Measurements from ENCODE around the gene STARD3. TPM values are rescaled to one million over a fixed set of nuclear protein-coding genes. Genes with fewer than 3 reads are reported as not detected.

The STARD3 gene
- total and polyA plus RNA-seq, 2 of the 13 experiments (the other 11 are each of a cell fraction or from before 2014, with no cell fraction given): 34.6 to 100 TPM

GRCh38 chr17:39621523-39622379 is 15.2 kb upstream of the STARD3 start (continued):
- TF ChIP-seq ZNF503 (CRISPR knock-in tag; IDR thresholded peaks at IDR 0.05) (peak; percentile 54; the same call in 1 of the 2 replicates), KLF13 (CRISPR knock-in tag; IDR thresholded peaks at IDR 0.05) (no peak), ZNF484 (CRISPR knock-in tag; IDR thresholded peaks at IDR 0.05; ENCODE audit: borderline replicate concordance, low read depth) (no peak), DR1 (CRISPR knock-in tag; IDR thresholded peaks at IDR 0.05) (no peak), ETV6 (CRISPR knock-in tag; conservative IDR thresholded peaks at IDR 0.05) (0 out of 2 replicates have a peak, but pooled peaks have one; percentile 55), ZNF839 (CRISPR knock-in tag; IDR thresholded peaks at IDR 0.05; ENCODE audit: borderline replicate concordance) (no peak), ZNF430 (CRISPR knock-in tag; IDR thresholded peaks at IDR 0.05) (no peak), ZNF678 (CRISPR knock-in tag; IDR thresholded peaks at IDR 0.05) (peak; percentile 68; the same call in 1 of the 2 replicates), ARID2 (CRISPR knock-in tag; IDR thresholded peaks at IDR 0.05; ENCODE audit: borderline replicate concordance) (no peak), THAP11 (CRISPR knock-in tag; IDR thresholded peaks at IDR 0.05) (peak; percentile 79), SPEN (CRISPR knock-in tag; IDR thresholded peaks at IDR 0.05; ENCODE audit: low read depth) (no peak), MIER2 (CRISPR knock-in tag; IDR thresholded peaks at IDR 0.05) (peak; percentile 89), ZNF570 (CRISPR knock-in tag; IDR thresholded peaks at IDR 0.05; ENCODE audit: borderline replicate concordance) (no peak), NCOA2 (CRISPR knock-in tag; IDR thresholded peaks at IDR 0.05) (0 out of 2 replicates have a peak, but pooled peaks have one; percentile 56), HOXA9 (CRISPR knock-in tag; IDR thresholded peaks at IDR 0.05; ENCODE audit: borderline replicate concordance) (no peak), ZSCAN12 (CRISPR knock-in tag; IDR thresholded peaks at IDR 0.05) (0 out of 2 replicates have a peak, but pooled peaks have one; percentile 10), CAMTA2 (CRISPR knock-in tag; IDR thresholded peaks at IDR 0.05; ENCODE audit: borderline replicate concordance) (no peak)
- TF ChIP-seq, protein P1, sequence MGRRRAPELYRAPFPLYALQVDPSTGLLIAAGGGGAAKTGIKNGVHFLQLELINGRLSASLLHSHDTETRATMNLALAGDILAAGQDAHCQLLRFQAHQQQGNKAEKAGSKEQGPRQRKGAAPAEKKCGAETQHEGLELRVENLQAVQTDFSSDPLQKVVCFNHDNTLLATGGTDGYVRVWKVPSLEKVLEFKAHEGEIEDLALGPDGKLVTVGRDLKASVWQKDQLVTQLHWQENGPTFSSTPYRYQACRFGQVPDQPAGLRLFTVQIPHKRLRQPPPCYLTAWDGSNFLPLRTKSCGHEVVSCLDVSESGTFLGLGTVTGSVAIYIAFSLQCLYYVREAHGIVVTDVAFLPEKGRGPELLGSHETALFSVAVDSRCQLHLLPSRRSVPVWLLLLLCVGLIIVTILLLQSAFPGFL (CRISPR knock-in tag; IDR thresholded peaks at IDR 0.05): no peak
- TF ChIP-seq, protein P2, sequence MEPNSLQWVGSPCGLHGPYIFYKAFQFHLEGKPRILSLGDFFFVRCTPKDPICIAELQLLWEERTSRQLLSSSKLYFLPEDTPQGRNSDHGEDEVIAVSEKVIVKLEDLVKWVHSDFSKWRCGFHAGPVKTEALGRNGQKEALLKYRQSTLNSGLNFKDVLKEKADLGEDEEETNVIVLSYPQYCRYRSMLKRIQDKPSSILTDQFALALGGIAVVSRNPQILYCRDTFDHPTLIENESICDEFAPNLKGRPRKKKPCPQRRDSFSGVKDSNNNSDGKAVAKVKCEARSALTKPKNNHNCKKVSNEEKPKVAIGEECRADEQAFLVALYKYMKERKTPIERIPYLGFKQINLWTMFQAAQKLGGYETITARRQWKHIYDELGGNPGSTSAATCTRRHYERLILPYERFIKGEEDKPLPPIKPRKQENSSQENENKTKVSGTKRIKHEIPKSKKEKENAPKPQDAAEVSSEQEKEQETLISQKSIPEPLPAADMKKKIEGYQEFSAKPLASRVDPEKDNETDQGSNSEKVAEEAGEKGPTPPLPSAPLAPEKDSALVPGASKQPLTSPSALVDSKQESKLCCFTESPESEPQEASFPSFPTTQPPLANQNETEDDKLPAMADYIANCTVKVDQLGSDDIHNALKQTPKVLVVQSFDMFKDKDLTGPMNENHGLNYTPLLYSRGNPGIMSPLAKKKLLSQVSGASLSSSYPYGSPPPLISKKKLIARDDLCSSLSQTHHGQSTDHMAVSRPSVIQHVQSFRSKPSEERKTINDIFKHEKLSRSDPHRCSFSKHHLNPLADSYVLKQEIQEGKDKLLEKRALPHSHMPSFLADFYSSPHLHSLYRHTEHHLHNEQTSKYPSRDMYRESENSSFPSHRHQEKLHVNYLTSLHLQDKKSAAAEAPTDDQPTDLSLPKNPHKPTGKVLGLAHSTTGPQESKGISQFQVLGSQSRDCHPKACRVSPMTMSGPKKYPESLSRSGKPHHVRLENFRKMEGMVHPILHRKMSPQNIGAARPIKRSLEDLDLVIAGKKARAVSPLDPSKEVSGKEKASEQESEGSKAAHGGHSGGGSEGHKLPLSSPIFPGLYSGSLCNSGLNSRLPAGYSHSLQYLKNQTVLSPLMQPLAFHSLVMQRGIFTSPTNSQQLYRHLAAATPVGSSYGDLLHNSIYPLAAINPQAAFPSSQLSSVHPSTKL (CRISPR knock-in tag; IDR thresholded peaks at IDR 0.05): peak; percentile 67
- TF ChIP-seq, protein P3, sequence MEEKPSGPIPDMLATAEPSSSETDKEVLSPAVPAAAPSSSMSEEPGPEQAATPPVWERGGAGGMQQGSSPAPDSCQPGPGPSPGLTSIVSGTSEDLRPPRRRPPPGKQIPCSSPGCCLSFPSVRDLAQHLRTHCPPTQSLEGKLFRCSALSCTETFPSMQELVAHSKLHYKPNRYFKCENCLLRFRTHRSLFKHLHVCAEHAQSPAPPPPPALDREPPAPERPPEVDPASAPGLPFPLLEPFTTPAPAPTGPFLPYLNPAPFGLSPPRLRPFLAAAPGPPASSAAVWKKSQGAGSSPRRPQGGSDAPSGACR (CRISPR knock-in tag; IDR thresholded peaks at IDR 0.05): no peak
- TF ChIP-seq, protein P4, sequence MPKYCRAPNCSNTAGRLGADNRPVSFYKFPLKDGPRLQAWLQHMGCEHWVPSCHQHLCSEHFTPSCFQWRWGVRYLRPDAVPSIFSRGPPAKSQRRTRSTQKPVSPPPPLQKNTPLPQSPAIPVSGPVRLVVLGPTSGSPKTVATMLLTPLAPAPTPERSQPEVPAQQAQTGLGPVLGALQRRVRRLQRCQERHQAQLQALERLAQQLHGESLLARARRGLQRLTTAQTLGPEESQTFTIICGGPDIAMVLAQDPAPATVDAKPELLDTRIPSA (CRISPR knock-in tag; IDR thresholded peaks at IDR 0.05; ENCODE audit: borderline replicate concordance): no peak

Measured in HepG2 (cell line).